Fibroblast of skin of scalp (primary cell): ENCODE results near the gene KLHL5.

Source experiments
- DNase-seq: peaks from one replicate; pipeline ENCODE4 v3.0.0-alpha.2; 2013

KLHL5 gene

GRCh38 chr4:39043861-39044363 lies 18.1 kb upstream of the KLHL5 start:
- peak; percentile 24 for DNase-seq

DNA sequence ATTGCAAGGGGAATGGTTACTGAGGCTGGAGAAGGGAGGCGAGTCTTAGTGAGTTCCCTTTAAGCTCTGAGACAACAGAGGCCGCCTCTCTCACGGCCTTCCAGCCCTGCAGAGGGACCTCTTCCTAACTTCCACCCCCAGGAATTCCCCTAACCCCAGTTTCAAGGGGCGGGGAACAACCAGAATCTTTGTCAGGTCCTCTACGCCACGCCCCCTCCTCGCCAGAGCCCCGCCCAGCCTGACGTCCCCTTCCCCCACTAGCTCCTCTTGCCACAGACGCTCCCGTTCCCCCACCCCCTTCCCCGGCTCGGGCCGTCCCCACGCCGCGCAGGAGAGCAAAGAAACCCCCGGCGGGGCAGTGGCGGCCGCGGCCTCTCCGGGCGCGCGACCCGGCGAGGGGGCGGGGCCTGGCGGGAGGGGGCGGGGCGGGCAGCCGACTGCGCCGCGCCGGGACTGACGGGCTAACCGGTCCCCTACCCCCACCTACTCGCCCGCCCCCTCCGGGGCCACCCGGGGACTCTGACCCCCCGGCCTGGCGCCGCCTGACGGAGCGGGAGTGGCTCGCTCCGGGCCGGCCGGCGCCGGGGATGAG lies 17.6 kb upstream of the KLHL5 start:
- peak; percentile 92 for DNase-seq

DNA sequence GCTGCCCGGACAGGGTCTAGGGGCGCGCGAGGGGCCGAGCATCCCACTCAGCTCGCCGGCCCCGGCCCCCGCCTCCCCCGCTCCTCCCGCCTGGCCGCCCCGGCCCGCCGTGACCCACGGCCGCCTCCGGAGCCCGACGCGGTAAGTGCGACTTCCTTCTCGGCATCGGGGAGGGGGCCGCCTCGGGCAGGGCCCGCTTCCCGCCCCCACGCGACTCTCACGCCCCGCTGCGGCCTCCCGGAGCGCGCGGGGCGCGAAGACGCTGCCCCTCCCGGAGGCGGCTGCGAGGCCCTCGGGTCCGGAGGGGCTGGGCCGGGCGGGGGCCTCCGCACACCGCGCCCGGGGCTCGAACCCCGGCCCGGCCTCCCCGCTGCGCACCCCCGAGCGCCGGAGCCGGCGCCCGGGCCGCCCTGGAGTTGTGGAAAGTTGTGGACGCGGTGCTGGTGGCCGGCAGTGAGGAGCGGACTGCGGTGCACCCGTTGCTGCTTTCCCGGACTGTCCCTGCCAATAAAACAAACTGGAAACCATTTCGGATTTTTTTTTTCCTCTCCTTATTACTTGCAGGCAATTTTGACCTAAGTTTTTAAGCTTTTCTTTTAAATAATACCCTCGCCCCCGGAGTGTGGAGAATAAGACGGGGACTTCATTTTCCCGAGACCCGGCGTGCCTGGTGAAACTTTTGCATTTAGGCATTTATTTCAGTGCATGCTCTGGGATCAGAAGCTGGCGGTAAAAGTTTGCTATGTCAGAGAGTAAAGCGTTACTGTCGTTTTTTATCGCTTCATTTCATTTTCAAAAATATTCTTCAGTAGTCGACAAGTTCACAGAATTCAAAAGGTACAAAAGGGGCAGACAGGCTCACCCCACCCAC lies 16.8 kb upstream of the KLHL5 start:
- peak; percentile 32 for DNase-seq

DNA sequence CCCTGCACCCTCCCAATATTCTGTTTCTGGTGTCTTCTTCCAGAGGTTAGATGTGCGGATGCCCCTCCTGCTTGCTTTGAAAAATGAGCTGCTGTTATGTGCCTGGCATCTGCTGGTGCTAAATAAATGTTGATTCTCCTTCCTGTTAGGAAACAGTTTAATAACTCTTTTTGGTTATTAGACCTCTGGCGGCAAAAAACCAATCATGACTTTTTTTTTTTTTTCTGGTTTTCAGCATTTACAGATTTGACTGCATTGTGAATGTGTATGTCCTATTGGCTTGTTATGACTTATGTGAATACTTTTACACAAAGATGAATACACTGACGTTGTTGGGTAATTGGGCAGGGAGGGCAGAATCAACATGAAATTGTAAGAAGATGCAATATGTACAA lies 16.2 kb upstream of the KLHL5 start:
- DNase-seq, result peak; percentile 29

DNA sequence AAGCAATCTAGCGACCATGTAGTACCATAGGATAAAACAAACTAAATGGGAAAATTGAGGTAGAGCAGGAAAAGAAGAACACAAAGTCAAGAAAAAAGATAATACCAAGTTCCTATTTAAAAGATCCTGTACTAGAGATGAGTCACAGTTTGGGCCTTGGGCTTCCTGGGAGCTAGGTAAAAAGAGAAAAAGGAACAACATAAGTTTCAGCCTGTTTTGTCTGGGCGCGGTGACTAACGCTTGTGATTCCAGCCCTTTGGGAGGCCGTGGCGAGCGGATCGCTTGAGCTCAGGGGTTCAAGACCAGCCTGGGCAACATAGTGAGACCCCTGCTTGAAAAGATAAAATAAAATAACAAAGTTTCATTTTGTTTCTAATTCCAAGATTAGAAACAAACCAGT lies 15.8 kb upstream of the KLHL5 start:
- DNase-seq, result no peak

DNA sequence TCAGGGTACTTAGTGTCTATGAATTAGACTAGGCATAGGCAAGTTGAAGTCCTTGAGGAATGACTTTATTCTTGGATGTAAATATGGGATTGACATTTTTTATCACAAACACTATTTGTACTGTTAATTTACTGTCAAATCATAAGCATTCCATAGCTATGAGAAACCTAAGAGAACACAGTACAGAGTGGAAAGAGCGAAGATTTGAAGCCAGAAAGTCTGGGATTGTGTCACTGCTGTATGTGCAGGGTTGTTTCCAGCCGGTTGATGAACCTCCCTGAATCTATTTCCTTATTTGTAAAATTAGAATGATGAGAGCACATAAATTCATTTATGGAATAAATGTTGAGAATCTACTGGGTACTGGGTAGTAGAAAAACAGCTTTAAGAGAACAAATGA lies 14.4 kb upstream of the KLHL5 start:
- peak; percentile 38 for DNase-seq

DNA sequence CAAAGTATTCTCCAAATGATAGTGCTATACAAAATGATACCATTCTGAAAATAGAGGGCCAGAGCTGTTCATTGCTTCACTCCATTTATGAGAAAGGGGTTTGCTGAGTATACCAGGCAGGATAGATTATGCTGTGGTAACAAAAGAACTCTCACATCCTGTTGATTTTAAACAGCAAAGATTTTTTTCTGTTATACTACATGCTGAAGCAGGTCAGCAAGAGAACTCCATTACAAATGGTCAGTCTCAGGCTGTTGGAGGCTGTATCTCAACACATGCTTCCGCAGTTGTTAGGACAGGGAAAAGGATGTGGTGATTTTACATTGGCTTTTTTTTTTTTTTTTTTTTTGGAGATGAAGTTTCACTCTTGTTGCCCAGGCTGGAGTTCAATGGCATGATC lies 13.7 kb upstream of the KLHL5 start:
- DNase-seq, result no peak

DNA sequence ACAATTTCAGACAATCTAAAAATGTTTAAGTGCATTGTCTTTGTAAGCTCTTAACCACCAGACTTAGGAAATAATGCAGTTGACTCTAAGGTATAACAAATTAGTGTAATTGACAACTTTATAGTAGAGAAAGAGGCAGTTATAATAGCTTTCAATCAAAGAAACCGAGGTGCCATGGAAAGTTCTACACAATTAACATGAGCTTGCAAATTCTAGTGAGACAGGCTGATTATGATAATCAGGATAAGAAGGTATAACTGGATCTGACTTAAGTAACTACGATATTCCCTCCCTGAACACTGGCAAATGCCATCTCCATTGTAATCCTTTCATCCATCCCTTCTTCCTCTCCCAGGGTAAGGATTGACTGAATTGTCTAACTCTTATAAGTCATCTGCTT lies 11.4 kb upstream of the KLHL5 start:
- DNase-seq, result no peak

DNA sequence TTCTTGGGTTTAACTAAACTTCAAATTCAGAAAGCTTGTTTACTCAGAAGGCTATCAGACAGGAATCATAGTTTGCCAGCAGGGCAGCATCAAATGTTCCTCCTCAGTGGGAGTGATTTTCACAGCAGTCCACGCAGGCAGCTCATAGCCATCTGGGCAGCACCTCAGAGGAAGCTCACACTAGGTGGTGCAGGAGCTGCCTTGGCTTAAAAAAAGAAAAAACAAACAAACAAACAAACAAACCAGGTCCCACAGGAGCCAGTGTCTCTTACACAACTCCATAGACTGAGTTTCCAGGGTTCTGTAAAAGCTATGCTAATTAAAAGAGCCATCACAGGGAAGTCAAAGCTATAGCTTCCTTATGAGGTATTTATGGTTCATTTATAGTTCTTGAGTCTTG lies 10.5 kb upstream of the KLHL5 start:
- DNase-seq, result no peak

DNA sequence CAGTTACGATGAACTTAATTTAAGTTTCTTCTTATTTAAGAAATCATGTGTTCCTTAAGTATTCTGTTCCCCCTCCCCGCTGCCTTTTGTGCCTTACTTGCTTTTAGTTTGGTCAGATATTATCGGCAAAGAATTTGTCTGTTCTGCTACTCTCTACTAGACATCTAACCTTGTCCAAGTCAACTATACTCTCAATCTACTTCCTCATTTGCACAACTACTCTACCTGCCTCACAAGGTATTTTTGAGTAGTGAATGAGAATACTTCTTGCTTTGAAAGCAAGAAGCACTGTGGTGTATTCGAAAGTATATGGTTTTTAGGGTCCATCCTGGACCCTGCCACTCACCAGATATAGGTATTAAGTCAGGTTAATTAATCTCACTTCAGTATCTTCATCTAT lies 8.0 kb upstream of the KLHL5 start:
- DNase-seq, result no peak

GRCh38 chr4:39054497-39054896 lies 7.5 kb upstream of the KLHL5 start:
- no peak for DNase-seq

- DNase-seq, result no peak
Measured at GRCh38 chr4:39056023-39056422, 6.0 kb upstream of the KLHL5 start.

GRCh38 chr4:39061457-39061856 lies 575 bp upstream of the KLHL5 start:
- no peak for DNase-seq

DNA sequence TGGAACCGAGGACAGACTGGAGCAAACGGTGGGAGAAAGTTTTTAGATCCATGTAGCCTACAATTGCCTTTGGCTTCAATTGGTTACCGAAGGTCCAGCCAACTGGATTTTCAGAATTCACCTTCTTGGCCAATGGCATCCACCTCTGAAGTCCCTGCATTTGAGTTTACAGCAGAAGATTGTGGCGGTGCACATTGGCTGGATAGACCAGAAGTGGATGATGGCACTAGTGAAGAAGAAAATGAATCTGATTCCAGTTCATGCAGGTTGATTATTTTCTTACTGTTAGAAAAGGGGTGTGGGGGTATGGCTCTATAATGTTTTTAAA lies 702 bp downstream of the KLHL5 start:
- DNase-seq, result no peak

GRCh38 chr4:39063430-39063829 lies 1.4 kb downstream of the KLHL5 start:
- DNase-seq, result no peak

DNA sequence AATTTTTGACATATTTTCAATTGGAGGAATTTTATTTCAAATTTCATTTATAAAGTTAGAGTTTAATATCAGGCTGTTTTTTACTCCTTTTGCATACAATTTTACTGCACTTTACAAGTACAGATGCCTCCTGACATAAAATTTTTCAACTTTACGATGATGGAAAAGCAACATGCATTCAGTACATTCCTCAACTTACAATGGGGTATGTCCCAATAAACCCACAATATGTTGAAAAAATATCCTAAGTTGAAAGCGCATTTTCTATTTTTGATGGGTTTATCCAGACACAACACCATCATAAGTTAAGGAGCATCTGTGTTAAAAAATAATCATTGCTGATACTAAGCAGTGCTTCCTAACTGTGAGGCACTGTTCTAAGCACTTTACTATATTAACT lies 4.3 kb downstream of the KLHL5 start:
- DNase-seq, result no peak

- no peak for DNase-seq
Measured at GRCh38 chr4:39067031-39067430, 5.0 kb downstream of the KLHL5 start.

DNA sequence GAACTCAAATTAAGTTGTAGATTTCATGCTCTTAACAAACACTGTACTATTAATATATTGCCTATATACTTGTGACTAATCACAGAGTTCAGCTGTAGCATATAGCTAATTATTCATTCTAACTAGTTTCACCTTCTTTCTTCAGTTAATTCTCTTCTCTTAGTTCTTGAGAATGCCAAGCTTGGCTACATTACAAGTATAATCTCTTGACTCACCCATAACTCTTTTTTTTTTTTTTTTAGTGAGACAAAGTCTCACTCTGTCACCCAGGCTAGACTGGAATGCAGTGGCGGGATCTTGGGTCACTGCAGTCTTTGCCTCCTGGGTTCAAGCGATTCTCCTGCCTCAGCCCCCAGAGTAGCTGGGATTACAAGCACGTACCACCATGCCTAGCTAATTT lies 5.4 kb downstream of the KLHL5 start:
- peak; percentile 26 for DNase-seq

DNA sequence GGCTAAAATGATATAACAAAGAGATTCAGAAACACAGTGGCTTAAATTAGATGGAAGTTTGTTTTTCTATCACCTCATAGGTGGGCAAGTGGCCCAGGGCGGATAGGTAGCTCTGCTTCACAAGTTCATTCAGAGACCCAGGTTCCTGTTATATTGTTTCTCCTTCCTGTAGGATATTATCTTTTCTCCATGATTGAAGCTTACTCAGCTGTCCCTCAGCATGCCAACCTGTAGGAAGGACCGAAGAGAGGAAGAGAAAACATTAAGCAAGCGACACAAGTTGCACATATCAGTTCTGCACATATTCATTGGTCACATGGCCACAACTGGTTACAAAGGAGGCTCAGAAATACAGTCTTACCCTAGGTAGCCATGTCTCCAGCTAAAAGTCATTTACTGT lies 6.9 kb downstream of the KLHL5 start:
- DNase-seq, result no peak

GRCh38 chr4:39078829-39079228 lies 16.8 kb downstream of the KLHL5 start:
- DNase-seq, result no peak

GRCh38 chr4:39083164-39083563 lies 21.1 kb downstream of the KLHL5 start:
- DNase-seq, result peak; percentile 69

DNA sequence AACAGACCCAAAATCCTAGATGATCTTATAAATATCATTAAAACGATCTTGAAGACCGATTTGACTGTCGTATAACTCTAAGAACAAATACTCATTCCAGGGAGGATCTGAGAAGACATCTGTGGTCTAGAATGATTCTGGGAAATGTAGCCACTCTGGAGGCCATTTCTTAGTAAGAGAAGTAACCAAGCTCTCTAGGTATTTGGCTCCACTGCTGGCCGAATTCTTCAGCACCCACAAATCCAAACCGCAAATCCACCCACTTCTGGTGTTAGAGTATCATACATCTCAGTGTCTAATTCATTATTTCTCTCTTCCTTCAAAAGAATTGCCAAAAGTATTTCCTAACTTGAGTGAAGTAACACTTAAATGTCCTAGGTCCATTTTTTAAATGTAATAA lies 23.9 kb downstream of the KLHL5 start:
- DNase-seq, result peak; percentile 51

- no peak for DNase-seq
Measured at GRCh38 chr4:39096847-39097246, 34.8 kb downstream of the KLHL5 start.

DNA sequence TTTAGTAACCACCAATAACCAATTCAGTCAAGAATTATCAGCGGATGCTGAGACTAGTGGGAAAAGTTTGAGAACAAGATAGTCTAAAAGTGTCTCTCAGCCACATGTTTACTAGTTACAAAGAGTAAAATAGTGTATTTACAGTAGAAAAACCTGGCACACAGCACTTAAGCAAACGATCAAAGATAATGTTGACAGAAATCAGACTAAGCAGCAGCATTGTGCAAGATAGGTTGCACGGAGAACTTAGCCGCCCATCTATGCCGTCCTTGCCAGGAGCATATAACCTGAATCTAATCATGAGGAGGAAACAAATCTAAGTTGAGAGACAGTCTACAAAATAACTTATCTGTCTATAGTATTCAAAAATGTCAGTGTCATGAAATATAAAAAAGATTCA lies 35.3 kb downstream of the KLHL5 start:
- DNase-seq, result no peak

DNA sequence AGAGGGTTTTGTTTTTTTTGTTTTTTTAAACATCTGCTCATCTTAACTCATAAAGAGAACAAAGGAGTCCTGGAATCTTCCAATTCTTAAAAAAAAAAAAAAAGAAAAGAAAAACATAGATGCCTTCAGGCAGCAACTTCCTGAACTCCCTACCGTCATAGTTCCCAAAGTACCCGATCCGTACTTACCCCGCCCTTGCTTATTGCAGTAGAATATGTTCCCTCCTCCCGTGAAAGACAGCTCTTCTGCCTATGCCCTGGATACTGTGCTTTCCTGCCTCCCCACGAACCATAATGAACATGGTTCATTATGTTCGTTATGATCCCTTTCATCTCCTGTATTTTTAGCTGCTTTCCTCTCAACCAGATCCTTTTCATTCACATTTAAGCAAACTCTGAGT lies 40.3 kb downstream of the KLHL5 start:
- no peak for DNase-seq
